ENCODE measurements around the gene PCSK4. TPM values are rescaled to one million over a fixed set of nuclear protein-coding genes. Genes with fewer than 3 reads are reported as not detected.

Gene PCSK4
- total and polyA plus RNA-seq, 2 of the 13 experiments (the other 11 are each of a cell fraction or from before 2014, with no cell fraction given): 2.0 to 2.7 TPM

- TF ChIP-seq ZBTB49 (CRISPR knock-in tag; IDR thresholded peaks at IDR 0.05; ENCODE audit: borderline replicate concordance) (no peak), IRF2 (CRISPR knock-in tag; IDR thresholded peaks at IDR 0.05) (peak; percentile 97), ZNF234 (CRISPR knock-in tag; conservative IDR thresholded peaks at IDR 0.05) (no peak; the same call in 1 of the 2 replicates), HOXA5 (CRISPR knock-in tag; IDR thresholded peaks at IDR 0.05) (peak; percentile 96), ZNF7 (CRISPR knock-in tag; IDR thresholded peaks at IDR 0.05) (no peak), ZMYM2 (CRISPR knock-in tag; IDR thresholded peaks at IDR 0.05) (peak; percentile 93), ZNF772 (CRISPR knock-in tag; IDR thresholded peaks at IDR 0.05) (peak; percentile 97; the same call in 1 of the 2 replicates), ZNF691 (CRISPR knock-in tag; IDR thresholded peaks at IDR 0.05; ENCODE audit: borderline replicate concordance, low read depth) (peak; percentile 70; the same call in 1 of the 2 replicates), ZNF761 (CRISPR knock-in tag; conservative IDR thresholded peaks at IDR 0.05) (peak; percentile 71; the same call in 1 of the 2 replicates), SAP130 (CRISPR knock-in tag; IDR thresholded peaks at IDR 0.05; ENCODE audit: low read depth) (peak; percentile 98), NFE2L2 (IDR thresholded peaks at IDR 0.05; ENCODE audit: low read length) (no peak), SMARCC2 (IDR thresholded peaks at IDR 0.05) (no peak), ZNF780A (CRISPR knock-in tag; IDR thresholded peaks at IDR 0.05) (peak; percentile 94), MTF2 (CRISPR knock-in tag; IDR thresholded peaks at IDR 0.05; ENCODE audit: borderline replicate concordance) (no peak), SMAD9 (CRISPR knock-in tag; IDR thresholded peaks at IDR 0.05) (no peak), REXO4 (CRISPR knock-in tag; IDR thresholded peaks at IDR 0.05; ENCODE audit: borderline replicate concordance) (peak; percentile 63; the same call in 1 of the 2 replicates), ZNF550 (CRISPR knock-in tag; IDR thresholded peaks at IDR 0.05; ENCODE audit: borderline replicate concordance) (peak; percentile 83; the same call in 1 of the 2 replicates), ZMYM3 (CRISPR knock-in tag; IDR thresholded peaks at IDR 0.05) (peak; percentile 87)
- TF ChIP-seq, protein P1, sequence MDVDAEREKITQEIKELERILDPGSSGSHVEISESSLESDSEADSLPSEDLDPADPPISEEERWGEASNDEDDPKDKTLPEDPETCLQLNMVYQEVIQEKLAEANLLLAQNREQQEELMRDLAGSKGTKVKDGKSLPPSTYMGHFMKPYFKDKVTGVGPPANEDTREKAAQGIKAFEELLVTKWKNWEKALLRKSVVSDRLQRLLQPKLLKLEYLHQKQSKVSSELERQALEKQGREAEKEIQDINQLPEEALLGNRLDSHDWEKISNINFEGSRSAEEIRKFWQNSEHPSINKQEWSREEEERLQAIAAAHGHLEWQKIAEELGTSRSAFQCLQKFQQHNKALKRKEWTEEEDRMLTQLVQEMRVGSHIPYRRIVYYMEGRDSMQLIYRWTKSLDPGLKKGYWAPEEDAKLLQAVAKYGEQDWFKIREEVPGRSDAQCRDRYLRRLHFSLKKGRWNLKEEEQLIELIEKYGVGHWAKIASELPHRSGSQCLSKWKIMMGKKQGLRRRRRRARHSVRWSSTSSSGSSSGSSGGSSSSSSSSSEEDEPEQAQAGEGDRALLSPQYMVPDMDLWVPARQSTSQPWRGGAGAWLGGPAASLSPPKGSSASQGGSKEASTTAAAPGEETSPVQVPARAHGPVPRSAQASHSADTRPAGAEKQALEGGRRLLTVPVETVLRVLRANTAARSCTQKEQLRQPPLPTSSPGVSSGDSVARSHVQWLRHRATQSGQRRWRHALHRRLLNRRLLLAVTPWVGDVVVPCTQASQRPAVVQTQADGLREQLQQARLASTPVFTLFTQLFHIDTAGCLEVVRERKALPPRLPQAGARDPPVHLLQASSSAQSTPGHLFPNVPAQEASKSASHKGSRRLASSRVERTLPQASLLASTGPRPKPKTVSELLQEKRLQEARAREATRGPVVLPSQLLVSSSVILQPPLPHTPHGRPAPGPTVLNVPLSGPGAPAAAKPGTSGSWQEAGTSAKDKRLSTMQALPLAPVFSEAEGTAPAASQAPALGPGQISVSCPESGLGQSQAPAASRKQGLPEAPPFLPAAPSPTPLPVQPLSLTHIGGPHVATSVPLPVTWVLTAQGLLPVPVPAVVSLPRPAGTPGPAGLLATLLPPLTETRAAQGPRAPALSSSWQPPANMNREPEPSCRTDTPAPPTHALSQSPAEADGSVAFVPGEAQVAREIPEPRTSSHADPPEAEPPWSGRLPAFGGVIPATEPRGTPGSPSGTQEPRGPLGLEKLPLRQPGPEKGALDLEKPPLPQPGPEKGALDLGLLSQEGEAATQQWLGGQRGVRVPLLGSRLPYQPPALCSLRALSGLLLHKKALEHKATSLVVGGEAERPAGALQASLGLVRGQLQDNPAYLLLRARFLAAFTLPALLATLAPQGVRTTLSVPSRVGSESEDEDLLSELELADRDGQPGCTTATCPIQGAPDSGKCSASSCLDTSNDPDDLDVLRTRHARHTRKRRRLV (CRISPR knock-in tag; IDR thresholded peaks at IDR 0.05): peak; percentile 76; the same call in 1 of the 2 replicates
- TF ChIP-seq, protein P2, sequence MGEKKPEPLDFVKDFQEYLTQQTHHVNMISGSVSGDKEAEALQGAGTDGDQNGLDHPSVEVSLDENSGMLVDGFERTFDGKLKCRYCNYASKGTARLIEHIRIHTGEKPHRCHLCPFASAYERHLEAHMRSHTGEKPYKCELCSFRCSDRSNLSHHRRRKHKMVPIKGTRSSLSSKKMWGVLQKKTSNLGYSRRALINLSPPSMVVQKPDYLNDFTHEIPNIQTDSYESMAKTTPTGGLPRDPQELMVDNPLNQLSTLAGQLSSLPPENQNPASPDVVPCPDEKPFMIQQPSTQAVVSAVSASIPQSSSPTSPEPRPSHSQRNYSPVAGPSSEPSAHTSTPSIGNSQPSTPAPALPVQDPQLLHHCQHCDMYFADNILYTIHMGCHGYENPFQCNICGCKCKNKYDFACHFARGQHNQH (CRISPR knock-in tag; IDR thresholded peaks at IDR 0.05): peak; percentile 94
Measured at GRCh38 chr19:1438035-1438932, 51.9 kb downstream of the PCSK4 start, which contains the start of gene RPS15 (continued).

All from HepG2 (cell line).